CD4-positive, alpha-beta T cell treated with Interleukin-6 at 100 ng/mL for 8 hours (primary cell): Measurements from ENCODE around the gene APOBEC3G.

Source experiments
- DNase-seq: peaks from one replicate; pipeline ENCODE4 v3.0.0-alpha.2; 2020; ENCODE audit warnings: mixed read lengths, low spot score

APOBEC3G gene

GRCh38 chr22:39125622-39126021 lies 48.5 kb downstream of the APOBEC3G start:
- DNase-seq: no peak

- DNase-seq: no peak
Measured at GRCh38 chr22:39128508-39128907, 51.4 kb downstream of the APOBEC3G start.

GRCh38 chr22:39129081-39129480 lies 52.0 kb downstream of the APOBEC3G start:
- no peak for DNase-seq

GRCh38 chr22:39129746-39130145 lies 52.7 kb downstream of the APOBEC3G start:
- no peak for DNase-seq

GRCh38 chr22:39130152-39130704 lies 53.2 kb downstream of the APOBEC3G start:
- no peak for DNase-seq

- DNase-seq: no peak
Measured at GRCh38 chr22:39130892-39131855, 54.1 kb downstream of the APOBEC3G start.

GRCh38 chr22:39132281-39132680 lies 55.2 kb downstream of the APOBEC3G start:
- no peak for DNase-seq

GRCh38 chr22:39132871-39133524 lies 55.9 kb downstream of the APOBEC3G start:
- no peak for DNase-seq

GRCh38 chr22:39133871-39134270 lies 56.8 kb downstream of the APOBEC3G start:
- no peak for DNase-seq

- DNase-seq: no peak
Measured at GRCh38 chr22:39134366-39135091, 57.5 kb downstream of the APOBEC3G start.

- DNase-seq: peak; percentile 39
Measured at GRCh38 chr22:39135092-39135896, 58.2 kb downstream of the APOBEC3G start.

- DNase-seq: no peak
Measured at GRCh38 chr22:39136317-39136716, 59.2 kb downstream of the APOBEC3G start.
